HL-60/S4 treated with phorbol 12-myristate 13-acetate at 8.2 ng/mL for 4 days and 3 days (cell line): Measurements from ENCODE around the gene LAPTM4A.
"Not testable (repeated sequence)": the region's sequence is repeated elsewhere in the genome, so short reads cannot be mapped to it uniquely, and the experiment has no call there.

Source experiments
- in situ Hi-C: fragments of 300-500 bp; cut with MboI; formaldehyde crosslinking; loops from 2 replicates; pipeline ENCODE4 v1.15.0; 2022; ENCODE audit warnings: low sequenced_read_pairs

LAPTM4A gene

DNA sequence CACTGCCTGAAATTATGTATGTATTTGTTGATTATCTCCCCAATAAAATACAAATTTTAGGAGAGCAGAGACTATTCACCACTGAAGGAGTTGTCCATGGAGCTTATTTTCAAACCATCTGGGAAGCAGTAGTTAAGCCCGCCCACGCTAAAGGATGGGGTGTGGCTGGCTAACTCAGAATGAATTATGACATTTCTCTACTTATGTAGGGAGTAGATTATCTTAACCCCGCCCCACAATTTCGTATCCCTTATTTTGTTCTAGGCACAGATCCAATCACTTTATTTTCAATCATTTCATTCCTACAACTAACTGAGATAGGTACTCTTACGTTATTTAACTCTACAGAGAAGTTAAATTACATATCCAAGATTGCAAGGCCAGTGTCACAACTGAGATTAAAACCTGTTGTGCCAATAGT is 1.4 kb upstream of the LAPTM4A start:
- in situ Hi-C loops: no loop called here

DNA sequence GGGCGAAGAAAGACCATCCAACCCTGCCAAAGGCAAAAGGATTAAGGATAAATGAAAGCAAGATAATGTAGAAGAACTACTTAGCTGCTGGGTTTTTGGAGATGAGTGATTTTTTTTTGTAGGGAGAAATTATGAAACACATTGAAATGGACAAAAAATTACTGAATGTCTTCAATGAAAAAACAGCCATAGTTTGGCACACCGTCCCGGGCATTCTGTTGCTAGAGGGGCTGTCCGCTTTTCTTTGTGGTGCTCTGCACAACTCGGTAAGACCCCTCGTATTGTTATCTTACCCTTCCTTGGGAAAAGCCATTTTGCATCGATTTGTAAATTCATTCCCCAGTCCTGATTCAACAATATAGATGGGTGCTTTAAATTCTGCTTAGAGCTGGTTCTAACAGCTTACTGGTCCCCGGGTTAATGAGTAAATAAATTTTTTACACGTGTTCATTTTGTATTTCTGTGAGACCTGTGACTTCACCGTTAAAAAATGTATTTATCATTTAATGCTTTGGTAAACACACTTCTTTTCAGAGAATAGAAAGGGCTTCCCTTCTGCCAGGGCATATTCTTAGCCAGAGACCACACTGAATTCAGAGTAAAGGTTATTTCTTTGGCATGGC is 912 bp upstream of the LAPTM4A start:
- in situ Hi-C loops: no loop called here

DNA sequence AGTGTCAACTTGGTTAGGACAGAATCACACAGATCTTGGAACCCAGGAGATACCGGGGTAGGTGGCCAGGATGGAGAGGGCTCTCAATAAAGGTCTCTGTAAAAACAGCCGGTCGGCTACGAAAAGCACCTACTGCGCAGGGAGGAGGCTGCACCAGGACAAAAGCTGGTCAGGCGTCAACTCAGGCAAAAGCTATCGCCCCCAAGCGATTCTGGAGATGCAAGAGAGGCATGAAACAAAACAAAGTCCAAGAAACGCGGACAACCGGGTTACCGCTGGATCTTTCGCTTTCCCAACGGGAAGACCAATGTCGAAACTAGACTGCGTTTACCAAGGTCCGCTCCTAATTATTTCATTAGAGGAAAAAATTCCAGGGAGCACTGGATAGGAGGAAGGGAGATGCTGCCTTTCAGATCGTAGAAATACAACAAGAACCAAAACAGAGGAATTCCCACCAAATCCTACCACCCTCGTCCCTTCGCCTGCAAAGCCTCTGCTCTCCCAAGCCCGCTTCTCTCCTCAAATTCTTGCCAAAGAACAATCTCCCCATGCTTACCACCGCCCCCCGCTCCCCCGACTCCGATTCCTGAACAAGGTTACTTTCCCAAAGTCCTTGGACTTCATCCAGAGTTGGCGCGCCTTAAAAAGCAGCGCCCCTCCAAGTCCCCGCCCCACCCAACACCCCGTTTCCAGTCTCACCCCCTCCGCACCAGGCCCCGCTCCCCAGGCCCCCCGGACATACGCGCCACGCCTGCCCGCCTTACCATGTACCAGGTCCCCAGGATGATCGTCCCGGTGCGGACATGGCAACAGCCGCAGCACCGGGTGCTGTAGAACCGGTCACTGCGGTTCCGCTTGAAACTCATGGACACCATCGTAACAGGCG is 539 bp downstream of the LAPTM4A start:
- in situ Hi-C loops: no loop called here

DNA sequence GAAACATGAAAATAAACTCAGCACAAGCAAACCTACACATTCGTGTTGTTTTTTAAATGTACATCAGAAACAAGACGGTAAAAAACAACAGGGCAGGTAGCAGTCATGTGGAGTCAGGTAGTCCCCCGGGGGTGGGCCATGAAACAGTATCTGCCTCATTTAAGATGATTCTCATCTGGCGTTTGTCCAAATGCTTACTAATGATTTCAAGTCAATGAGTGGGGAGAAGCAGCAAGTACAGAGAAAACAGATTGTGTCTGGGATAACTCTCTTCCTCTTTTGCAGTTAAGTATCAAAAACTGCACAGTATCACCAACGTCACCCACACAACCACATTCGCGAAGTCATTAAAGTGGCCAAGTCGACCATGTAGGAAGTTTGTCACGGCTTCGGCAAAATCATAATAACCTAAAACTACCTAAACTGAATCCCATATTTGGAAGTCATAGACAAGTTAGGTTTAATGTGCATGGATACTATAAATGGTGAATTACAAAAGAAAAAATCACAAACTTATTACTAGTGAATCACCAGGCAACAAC is 1.3 kb downstream of the LAPTM4A start:
- in situ Hi-C loops: no loop called here

DNA sequence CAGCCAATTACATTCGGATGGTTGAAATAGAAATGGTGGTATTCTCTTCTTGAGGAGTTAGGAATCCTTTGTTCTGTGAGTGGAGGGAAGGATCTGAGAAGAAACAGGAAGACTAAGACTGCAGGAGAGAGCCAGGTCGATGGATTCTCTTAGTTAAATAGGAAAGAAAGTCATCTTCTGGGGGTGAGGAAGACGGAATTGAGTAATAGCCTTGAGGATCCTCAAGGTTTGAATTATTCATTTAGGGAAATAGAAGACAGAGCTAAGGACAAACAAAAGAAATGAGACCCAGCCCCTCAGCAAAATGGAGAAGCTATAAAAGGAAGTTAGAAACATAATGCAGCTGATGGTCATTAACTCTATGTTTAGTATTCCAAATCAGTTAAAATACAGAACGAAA is 1.8 kb downstream of the LAPTM4A start:
- in situ Hi-C loops: no loop called here

- in situ Hi-C loops: no loop called here
Measured at GRCh38 chr2:20048488-20049448, 2.7 kb downstream of the LAPTM4A start.

DNA sequence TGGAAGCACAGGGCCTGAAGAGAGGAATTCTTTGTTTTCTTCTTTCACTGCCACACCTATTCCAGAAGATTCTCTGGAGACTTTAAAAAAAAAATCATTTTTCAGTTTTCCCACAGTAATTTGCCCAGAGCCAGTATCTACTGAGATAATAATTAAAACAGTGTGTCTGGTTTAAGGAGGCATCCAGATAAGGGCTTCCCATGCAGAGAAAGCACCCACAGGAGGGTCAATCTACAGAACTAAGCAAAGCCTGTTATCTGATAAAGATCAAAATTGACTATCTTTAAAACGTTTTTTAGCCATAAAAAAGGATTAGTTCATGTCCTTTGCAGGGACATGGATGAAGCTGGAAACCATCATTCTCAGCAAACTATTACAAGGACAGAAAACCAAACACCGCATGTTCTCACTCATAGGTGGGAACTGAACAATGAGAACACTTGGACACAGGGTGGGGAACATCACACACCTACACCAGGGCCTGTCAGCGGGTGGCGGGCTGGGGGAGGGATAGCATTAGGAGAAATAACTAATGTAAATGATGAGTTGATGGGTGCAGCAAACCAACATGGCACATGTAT is 5.6 kb downstream of the LAPTM4A start:
- in situ Hi-C loops: not testable (repeated sequence)

- in situ Hi-C loops: no loop called here
Measured at GRCh38 chr2:20044778-20045177, 6.7 kb downstream of the LAPTM4A start.

- in situ Hi-C loops: no loop called here
Measured at GRCh38 chr2:20042531-20042930, 8.9 kb downstream of the LAPTM4A start.

DNA sequence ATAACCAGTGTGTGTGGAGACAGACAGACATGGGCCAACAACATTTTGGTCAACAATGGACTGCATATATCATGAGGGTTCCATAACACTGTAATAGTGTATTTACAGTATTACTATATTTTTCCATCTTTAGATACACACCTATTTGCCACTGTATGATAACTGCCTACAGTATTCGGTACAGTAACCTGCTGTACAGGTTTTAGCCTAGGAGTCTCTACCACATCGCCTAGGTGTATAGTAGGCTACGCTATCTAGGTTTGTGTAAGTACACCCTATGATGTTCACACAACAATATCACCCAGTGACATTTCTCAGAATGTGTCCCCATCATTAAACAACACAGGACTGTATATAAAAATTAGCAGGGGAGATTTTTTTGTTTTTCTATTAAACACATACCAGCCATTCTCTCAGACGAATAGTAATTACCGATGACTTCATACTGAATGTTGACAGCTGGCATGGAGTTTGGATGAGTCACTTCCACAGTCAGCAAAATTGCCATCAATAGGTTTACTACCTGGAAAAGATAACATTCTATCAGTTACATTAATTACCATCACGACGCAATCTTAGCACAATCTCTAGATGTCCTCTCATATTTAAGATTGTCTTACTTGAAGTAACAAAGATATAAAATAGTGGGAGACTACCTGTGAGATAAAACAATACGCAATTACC is 10.8 kb downstream of the LAPTM4A start:
- in situ Hi-C loops: no loop called here

DNA sequence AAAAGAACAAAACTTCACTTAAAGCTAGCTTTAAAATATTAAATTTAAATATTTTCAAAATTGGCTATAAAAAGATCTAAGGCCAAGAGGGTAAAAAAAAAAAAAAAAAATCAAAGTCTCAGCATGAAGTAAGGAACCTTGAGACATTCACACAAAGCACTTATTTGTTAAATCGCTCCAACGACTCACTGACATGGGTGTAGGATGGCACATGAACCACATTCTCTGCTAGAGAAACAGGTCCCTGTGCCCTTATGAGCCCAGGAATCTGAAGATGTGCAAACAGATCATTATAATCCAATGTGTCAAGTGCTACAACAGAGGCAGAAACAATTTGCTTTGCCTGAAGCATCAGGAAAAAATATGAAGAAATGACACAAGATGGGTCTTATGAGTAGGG is 13.8 kb downstream of the LAPTM4A start:
- in situ Hi-C loops: no loop called here

DNA sequence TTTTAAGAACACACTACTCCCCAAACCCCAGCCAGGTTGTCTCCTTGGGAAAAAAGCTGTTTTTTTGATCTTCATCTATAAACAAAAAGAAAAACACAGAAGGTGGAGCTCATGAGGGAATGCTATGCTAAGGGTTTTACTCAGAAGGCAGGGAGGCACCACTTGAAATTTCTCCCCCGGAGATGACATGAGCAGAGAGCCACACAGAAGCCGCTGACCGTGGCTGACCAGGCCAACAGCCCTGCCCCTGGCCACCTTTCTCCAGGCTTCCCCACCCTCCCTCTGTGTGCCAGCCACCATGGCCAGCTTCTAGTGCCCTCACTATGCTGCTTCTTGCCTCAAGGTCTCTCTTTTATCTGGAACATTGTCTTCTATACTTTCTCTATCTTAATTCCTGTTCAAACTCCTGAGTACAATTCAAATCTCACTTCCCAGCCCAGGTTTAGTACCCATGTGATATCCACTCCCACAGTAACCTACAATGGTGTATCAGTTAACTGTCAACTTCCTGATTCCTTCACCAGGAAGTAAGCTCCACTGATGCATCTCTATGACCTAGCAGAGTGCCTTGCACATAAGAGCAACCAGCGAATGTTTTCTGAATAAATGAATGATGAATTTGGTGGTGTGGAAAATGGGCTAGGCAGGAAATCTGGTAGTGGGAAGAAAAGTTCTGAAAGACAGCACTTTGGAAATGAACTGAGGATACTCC is 15.3 kb downstream of the LAPTM4A start:
- in situ Hi-C loops: no loop called here

DNA sequence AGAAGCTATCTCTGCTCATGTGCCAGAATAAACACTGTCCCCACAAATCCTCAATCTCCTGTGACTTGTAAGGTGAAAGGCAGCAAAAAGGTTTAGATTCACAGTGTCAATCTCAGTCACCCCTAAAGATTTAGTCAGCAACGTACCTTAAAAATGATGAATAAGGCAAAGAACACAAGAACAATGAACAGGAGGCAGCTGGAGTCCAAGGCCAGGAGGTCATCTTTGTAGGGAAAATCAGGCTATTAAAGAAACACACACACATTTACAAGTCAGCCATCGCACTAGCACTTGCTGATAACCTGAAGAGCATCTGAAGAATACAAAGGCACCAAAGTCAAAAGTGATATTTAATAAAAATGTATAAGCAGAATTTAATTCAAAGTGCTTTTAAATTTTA is 16.6 kb downstream of the LAPTM4A start:
- in situ Hi-C loops: no loop called here

- in situ Hi-C loops: no loop called here
Measured at GRCh38 chr2:20034218-20034617, 17.2 kb downstream of the LAPTM4A start.

GRCh38 chr2:20033322-20033721 is 18.1 kb downstream of the LAPTM4A start:
- in situ Hi-C loops: no loop called here

GRCh38 chr2:20030224-20030623 is 21.2 kb downstream of the LAPTM4A start:
- in situ Hi-C loops: no loop called here

GRCh38 chr2:20027705-20028434 is 23.6 kb downstream of the LAPTM4A start:
- in situ Hi-C loops: loop anchor here (10.0 kb wide), 1 partner anchor 67 kb away; no protein-coding TSS in a partner anchor

- in situ Hi-C loops: loop anchor here (10.0 kb wide), 1 partner anchor 68 kb away; no protein-coding TSS in a partner anchor
Measured at GRCh38 chr2:20027260-20027677, 24.2 kb downstream of the LAPTM4A start.
